Measurements from ENCODE around the gene IFT74.
A peak's percentile ranks its signal among the peaks of the same experiment; 100 is the strongest.

DNA sequence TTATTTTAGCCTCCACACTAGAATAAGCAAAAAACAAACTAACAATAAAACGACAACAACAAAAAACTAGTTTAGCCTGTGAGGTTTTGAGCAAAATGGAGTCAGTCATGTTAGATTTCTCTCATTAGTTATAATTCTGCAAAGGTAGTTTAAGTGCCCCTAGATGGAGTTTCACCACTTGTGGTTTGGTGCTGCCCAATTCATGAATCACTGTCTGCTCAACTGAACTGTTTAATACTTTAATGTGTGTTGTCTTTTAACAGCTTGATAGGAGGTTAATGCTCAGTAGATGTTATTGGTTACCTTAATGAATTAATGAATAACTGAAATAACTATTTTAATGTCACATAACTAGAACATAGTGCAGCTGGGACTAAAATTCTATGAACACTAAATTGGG lies 5.7 kb upstream of the IFT74 start:
- TF ChIP-seq FOXK2 (IDR thresholded peaks at IDR 0.05) (no peak), BHLHE40 (IDR thresholded peaks at IDR 0.05; ENCODE audit: borderline replicate concordance) (no peak), SUZ12 (IDR thresholded peaks at IDR 0.05) (no peak), TARDBP (IDR thresholded peaks at IDR 0.05) (no peak), NFRKB (IDR thresholded peaks at IDR 0.05) (no peak), SP1 (IDR thresholded peaks at IDR 0.05) (no peak), HDGF (IDR thresholded peaks at IDR 0.05; ENCODE audit: borderline replicate concordance) (no peak), ARNT (IDR thresholded peaks at IDR 0.05) (no peak), FOXM1 (IDR thresholded peaks at IDR 0.05; ENCODE audit: borderline replicate concordance) (no peak), LEF1 (IDR thresholded peaks at IDR 0.05; ENCODE audit: borderline replicate concordance) (no peak), FOXA1 (IDR thresholded peaks at IDR 0.05) (no peak), ZNF384 (IDR thresholded peaks at IDR 0.05) (no peak), L3MBTL2 (conservative IDR thresholded peaks at IDR 0.05) (no peak)
- TF ChIP-seq, protein P1, sequence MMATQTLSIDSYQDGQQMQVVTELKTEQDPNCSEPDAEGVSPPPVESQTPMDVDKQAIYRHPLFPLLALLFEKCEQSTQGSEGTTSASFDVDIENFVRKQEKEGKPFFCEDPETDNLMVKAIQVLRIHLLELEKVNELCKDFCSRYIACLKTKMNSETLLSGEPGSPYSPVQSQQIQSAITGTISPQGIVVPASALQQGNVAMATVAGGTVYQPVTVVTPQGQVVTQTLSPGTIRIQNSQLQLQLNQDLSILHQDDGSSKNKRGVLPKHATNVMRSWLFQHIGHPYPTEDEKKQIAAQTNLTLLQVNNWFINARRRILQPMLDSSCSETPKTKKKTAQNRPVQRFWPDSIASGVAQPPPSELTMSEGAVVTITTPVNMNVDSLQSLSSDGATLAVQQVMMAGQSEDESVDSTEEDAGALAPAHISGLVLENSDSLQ (IDR thresholded peaks at IDR 0.05) = 0 out of 2 replicates have a peak, but pooled peaks have one; percentile 17

Measured in HEK293T (cell line).